Measurements from ENCODE around the gene C11orf91.

DNA sequence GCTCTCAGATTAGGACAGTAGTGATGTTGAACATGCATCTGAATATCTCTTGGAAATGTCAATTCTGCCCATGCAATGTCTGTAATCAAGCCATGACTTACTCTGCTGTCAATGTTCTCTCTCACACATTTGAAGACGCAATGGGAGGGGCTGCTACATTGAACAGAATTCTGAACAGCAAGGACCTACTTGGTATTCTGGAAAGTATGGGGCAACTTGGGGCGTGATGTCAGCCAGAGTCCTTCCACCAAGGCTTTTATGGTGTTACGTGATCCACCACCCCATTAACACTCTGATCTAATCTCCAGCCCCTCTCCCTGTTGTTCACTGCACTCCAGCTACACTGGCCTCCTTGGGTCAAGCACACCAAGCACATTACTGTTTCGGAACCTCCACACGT is 42.7 kb upstream of the C11orf91 start:
- TF ChIP-seq POLR2AphosphoS5 (IDR thresholded peaks at IDR 0.05; ENCODE audit: borderline replicate concordance, low read depth, low read length) (no peak), EZH2 (IDR thresholded peaks at IDR 0.05) (no peak)
